PC-3 (cell line): ENCODE results near the gene CASK. TPM values are rescaled to one million over a fixed set of nuclear protein-coding genes. Genes with fewer than 3 reads are reported as not detected.

Experiments used
- ATAC-seq: fragments of 200-7000 bp; cut with Tn5 transposase; 2 replicates; pipeline ENCODE4 v1.9.1; 2020; ENCODE audit warnings: mild to moderate bottlenecking, moderate library complexity
- BruUV-seq: library from RNA; stranded (reverse); fragments of 400-500 nt; replicated peaks from 2 replicates; lab custom pipeline; 2021; lab: Mats Ljungman, UMichigan
- CTCF ChIA-PET: fragments of 300-600 bp; sonication (Branson Sonifier 250); formaldehyde crosslinking; loops from one replicate; lab custom pipeline; 2022; ENCODE audit warnings: antibody characterized with exemption; lab: Charles Lee
- POLR2A ChIA-PET: fragments of 300-600 bp; sonication (Branson Sonifier 250); formaldehyde crosslinking; loops from one replicate; lab custom pipeline; 2022; ENCODE audit warnings: antibody characterized with exemption; ENCODE audit not compliant: unreplicated experiment; lab: Charles Lee
- DNase-seq: peaks from one replicate; pipeline ENCODE4 v3.0.0-alpha.2; 2015
- H2AFZ ChIP-seq: fragments of 300-600 bp; sonication (generic); 2 replicates; pipeline ENCODE4 v1.6.0; 2016; ENCODE audit warnings: antibody characterized with exemption, low read length
- H3F3A ChIP-seq: fragments of 300-600 bp; sonication (generic); one replicate; pipeline ENCODE4 v1.6.0; 2017; ENCODE audit warnings: antibody characterized with exemption, low read length, control low read depth, mild to moderate bottlenecking; ENCODE audit not compliant: unreplicated experiment
- H3K27ac ChIP-seq: fragments of 300-600 bp; sonication (generic); 2 replicates; pipeline ENCODE4 v1.5.1; 2016; ENCODE audit warnings: mild to moderate bottlenecking, low read length
- H3K27me3 ChIP-seq: fragments of 300-600 bp; sonication (generic); 2 replicates; pipeline ENCODE4 v1.6.1; 2016; ENCODE audit warnings: low read length, mixed read lengths
- H3K36me3 ChIP-seq: fragments of 300-600 bp; sonication (generic); 2 replicates; pipeline ENCODE4 v1.6.1; 2016; ENCODE audit warnings: low read depth, mixed run types, low read length, mixed read lengths
- H3K4me1 ChIP-seq: fragments of 300-600 bp; sonication (generic); 2 replicates; pipeline ENCODE4 v1.5.1; 2016; ENCODE audit warnings: low read length; ENCODE audit not compliant: insufficient read depth
- H3K4me2 ChIP-seq: fragments of 300-600 bp; sonication (generic); 2 replicates; pipeline ENCODE4 v1.6.0; 2016; ENCODE audit warnings: low read length
- H3K4me3 ChIP-seq: fragments of 300-600 bp; sonication (generic); 2 replicates; pipeline ENCODE4 v1.5.1; 2016; ENCODE audit warnings: mild to moderate bottlenecking, low read length, mixed read lengths
- H3K79me2 ChIP-seq: fragments of 300-600 bp; sonication (generic); 2 replicates; pipeline ENCODE4 v1.6.1; 2017; ENCODE audit warnings: low read length, mixed read lengths
- H3K9ac ChIP-seq: fragments of 300-600 bp; sonication (generic); 2 replicates; pipeline ENCODE4 v1.6.0; 2016; ENCODE audit warnings: mild to moderate bottlenecking, low read length
- H3K9me2 ChIP-seq: fragments of 300-600 bp; sonication (generic); replicated peaks from 2 replicates; pipeline ENCODE4 v1.6.1; 2016; ENCODE audit warnings: mixed run types, low read length, mixed read lengths
- H3K9me3 ChIP-seq: fragments of 300-600 bp; sonication (generic); 2 replicates; pipeline ENCODE4 v1.6.1; 2016; ENCODE audit warnings: low read length, mixed read lengths
- H4K20me1 ChIP-seq: fragments of 300-600 bp; sonication (generic); 2 replicates; pipeline ENCODE4 v1.6.1; 2016; ENCODE audit warnings: low read length, mixed read lengths
- EZH2 ChIP-seq: fragments of 300-600 bp; sonication (generic); IDR thresholded peaks from one replicate; pipeline ENCODE4 v1.6.1; 2017; ENCODE audit warnings: antibody characterized with exemption, mild to moderate bottlenecking, low read length; ENCODE audit not compliant: unreplicated experiment
- EZH2phosphoT487 ChIP-seq: fragments of 300-600 bp; sonication (generic); IDR thresholded peaks from 2 replicates; pipeline ENCODE4 v1.6.1; 2018; ENCODE audit warnings: mild to moderate bottlenecking, antibody characterized with exemption, low read length, borderline replicate concordance
- intact Hi-C: fragments of 100-400 bp; cut with micrococcal nuclease; formaldehyde crosslinking; loops from 2 replicates; pipeline ENCODE4 v1.9.0; 2023
- total RNA-seq: library from RNA; depleted of rRNA; stranded (reverse); fragments of >200 nt; gene quantifications from 2 replicates; pipeline ENCODE4 v1.2.3, GENCODE V29; 2014
- TF ChIP-seq, protein P1 (sequence below): fragments of 300-600 bp; sonication (generic); conservative IDR thresholded peaks from 2 replicates; pipeline ENCODE4 v1.5.1; 2017; ENCODE audit warnings: antibody characterized with exemption, low read depth, mild to moderate bottlenecking, low read length

The CASK gene
- total RNA-seq, 1 experiment from 2014 or later = 21.4 TPM

DNA sequence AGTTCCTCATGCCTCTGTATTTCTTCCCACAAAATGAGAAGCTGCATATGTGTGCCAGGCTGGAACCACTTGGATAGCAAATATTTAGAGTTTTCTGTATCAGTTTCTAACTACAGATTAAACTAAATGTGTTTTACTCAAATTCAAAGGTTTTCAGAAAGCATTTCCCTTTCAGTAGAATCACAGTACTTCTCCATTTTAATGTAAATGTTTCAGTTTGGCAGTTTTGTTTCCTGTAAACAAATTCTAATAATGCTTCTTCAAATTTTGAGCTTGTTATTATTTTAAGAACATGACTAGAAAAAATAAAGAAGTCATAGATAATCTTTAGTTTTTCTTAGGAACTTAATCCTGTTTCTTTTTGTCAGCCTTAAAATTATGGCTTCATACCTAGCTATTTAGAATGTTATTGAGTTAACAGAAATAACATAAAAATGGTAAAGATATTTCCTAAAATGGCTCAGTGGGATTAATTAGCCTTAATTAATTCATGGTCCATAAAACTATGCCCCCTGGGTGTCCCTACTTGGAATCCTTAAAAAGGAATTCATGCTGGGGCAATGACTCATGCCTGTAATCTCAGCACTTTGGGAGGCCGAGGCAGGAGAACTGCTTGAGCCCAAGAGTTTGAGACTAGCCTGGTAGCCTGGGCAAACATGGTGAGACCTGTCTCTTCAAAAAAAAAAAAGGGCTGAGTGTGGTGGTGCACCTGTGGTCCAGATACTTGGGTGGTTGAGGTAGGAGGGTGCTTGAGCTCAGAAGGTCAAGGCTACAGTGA is 318.4 kb downstream of the CASK start:
- H2AFZ ChIP-seq = no peak overlapping the region
- H3K9me2 ChIP-seq = no peaks in the 10 kb centered on the region
- H3K27ac ChIP-seq = no peak overlapping the region
- H3K4me3 ChIP-seq = no peak overlapping the region
- H3K4me1 ChIP-seq = no peaks in the 10 kb centered on the region
- no peaks in the 10 kb centered on the region for H4K20me1 ChIP-seq
- intact Hi-C loops = no loop called here
- H3K27me3 ChIP-seq = no peaks in the 10 kb centered on the region
- no peaks in the 10 kb centered on the region for H3F3A ChIP-seq
- POLR2A ChIA-PET = no interaction called here
- H3K4me2 ChIP-seq = no peak overlapping the region
- ATAC-seq (no peak), DNase-seq (no peak)
- no peak overlapping the region for H3K9ac ChIP-seq
- no peaks in the 10 kb centered on the region for H3K36me3 ChIP-seq
- no peaks in the 10 kb centered on the region for H3K9me3 ChIP-seq
- no TSS peak for BruUV-seq
- CTCF ChIA-PET = no interaction called here
- H3K79me2 ChIP-seq = no peaks in the 10 kb centered on the region
- TF ChIP-seq, protein P1, sequence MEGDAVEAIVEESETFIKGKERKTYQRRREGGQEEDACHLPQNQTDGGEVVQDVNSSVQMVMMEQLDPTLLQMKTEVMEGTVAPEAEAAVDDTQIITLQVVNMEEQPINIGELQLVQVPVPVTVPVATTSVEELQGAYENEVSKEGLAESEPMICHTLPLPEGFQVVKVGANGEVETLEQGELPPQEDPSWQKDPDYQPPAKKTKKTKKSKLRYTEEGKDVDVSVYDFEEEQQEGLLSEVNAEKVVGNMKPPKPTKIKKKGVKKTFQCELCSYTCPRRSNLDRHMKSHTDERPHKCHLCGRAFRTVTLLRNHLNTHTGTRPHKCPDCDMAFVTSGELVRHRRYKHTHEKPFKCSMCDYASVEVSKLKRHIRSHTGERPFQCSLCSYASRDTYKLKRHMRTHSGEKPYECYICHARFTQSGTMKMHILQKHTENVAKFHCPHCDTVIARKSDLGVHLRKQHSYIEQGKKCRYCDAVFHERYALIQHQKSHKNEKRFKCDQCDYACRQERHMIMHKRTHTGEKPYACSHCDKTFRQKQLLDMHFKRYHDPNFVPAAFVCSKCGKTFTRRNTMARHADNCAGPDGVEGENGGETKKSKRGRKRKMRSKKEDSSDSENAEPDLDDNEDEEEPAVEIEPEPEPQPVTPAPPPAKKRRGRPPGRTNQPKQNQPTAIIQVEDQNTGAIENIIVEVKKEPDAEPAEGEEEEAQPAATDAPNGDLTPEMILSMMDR = no peak
- TF ChIP-seq EZH2 = no peak

DNA sequence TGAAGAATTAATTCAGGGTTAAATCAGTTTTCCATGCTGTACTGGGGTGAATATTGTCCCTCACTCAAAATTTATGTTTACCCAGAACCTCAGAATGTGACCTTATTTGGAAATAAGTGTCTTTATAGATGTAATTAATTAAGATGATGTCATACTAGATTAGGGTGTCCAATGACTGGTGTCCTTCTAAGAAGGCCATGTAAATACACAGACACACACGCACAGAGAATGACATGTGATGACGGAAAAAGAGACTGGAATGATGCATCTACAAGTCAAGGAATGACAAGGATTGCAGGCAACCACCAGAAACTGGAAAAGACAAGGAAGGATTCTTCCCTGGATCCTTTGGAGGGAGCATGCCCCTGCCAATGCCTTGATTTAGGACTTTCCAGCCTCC is 319.2 kb downstream of the CASK start:
- BruUV-seq = no TSS peak
- DNase-seq = no peak
- Histone ChIP-seq H3K4me3 (no peak overlapping the region), H3K9me3 (no peaks in the 10 kb centered on the region), H3K79me2 (no peaks in the 10 kb centered on the region), H2AFZ (no peak overlapping the region), H3K36me3 (no peaks in the 10 kb centered on the region), H3K27me3 (no peaks in the 10 kb centered on the region), H3K27ac (no peak overlapping the region), H3F3A (no peaks in the 10 kb centered on the region), H4K20me1 (no peaks in the 10 kb centered on the region), H3K9me2 (no peaks in the 10 kb centered on the region), H3K4me2 (no peak overlapping the region), H3K4me1 (no peaks in the 10 kb centered on the region), H3K9ac (no peak overlapping the region)
- TF ChIP-seq, protein P1 = no peak
- no peak for TF ChIP-seq EZH2phosphoT487
- TF ChIP-seq EZH2 = no peak
- POLR2A ChIA-PET = no interaction called here
- CTCF ChIA-PET = no interaction called here
- no peak for ATAC-seq
- intact Hi-C loops = no loop called here

DNA sequence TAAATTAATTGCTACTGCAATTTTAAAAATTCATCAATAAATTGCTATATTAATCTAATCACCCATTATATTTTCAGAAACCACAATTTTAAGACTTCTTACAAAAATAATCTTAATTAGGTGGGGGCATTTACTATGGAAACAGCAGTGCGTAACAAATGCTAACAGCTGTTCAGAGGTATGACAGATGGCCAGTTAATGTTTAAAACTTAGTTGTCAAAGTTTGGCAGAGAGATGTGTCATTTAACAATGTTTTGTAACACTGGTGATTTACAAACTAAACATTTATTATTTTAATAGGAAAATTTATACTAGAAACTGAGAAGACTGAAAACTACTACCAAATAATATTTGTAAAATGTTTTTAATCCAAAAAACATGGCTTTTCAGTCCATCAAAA is 319.8 kb downstream of the CASK start:
- Histone ChIP-seq H3F3A (no peaks in the 10 kb centered on the region), H3K9me2 (no peaks in the 10 kb centered on the region), H3K27me3 (no peaks in the 10 kb centered on the region), H3K4me2 (no peak overlapping the region), H2AFZ (no peak overlapping the region), H3K4me1 (no peaks in the 10 kb centered on the region), H3K27ac (no peak overlapping the region), H4K20me1 (no peaks in the 10 kb centered on the region), H3K36me3 (no peaks in the 10 kb centered on the region), H3K9me3 (no peaks in the 10 kb centered on the region), H3K4me3 (no peak overlapping the region), H3K79me2 (no peaks in the 10 kb centered on the region), H3K9ac (no peak overlapping the region)
- DNase-seq (no peak), ATAC-seq (no peak)
- intact Hi-C loops = no loop called here
- ChIA-PET CTCF (no interaction called here), POLR2A (no interaction called here)
- TF ChIP-seq, protein P1 = no peak
- TF ChIP-seq EZH2 = no peak
- TF ChIP-seq EZH2phosphoT487 = no peak
- BruUV-seq = no TSS peak
